ENCODE data around the gene MGAT4A. TPM values are rescaled to one million over a fixed set of nuclear protein-coding genes. Genes with fewer than 3 reads are reported as not detected.

Gene MGAT4A
- total and polyA plus RNA-seq, 3 donors from 2014 or later, result 12.1 to 13.9 (median 13.8) TPM

DNA sequence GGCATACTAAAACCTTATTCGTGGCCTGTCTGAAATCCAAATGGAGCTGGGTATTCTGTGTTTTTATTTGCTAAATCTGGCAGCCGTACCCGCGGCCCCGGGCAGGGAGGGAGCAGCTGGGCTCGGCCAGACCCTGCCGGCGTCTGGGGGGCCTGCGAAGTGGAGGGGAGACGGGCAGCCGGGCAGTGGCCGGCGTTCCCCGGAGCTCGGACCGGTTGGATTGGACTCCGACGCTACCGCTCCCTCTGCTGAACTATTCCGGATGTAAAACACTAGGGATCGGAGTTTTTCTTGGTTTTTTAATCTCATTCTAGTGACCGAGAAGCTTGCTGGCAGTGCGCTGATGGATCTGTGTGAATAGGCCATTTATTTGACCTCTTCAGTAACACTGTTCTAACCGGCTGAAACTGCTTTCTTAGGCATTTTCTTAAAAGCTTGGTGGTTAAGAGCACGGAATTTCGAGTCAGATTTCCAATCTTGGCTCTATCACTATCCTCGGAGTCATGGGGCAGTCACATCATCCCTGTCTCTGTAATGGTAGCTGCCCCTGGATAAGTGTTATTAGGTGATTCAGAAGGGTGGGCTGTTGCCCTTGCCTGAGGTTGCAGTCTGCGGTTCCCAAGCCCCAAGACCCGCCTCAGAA, 121.8 kb downstream of the MGAT4A start:
- DNase-seq, result peak; percentile 32
- intact Hi-C loops (cut with DNase I; ENCODE audit: low total_unique reads), result no loop called here

DNA sequence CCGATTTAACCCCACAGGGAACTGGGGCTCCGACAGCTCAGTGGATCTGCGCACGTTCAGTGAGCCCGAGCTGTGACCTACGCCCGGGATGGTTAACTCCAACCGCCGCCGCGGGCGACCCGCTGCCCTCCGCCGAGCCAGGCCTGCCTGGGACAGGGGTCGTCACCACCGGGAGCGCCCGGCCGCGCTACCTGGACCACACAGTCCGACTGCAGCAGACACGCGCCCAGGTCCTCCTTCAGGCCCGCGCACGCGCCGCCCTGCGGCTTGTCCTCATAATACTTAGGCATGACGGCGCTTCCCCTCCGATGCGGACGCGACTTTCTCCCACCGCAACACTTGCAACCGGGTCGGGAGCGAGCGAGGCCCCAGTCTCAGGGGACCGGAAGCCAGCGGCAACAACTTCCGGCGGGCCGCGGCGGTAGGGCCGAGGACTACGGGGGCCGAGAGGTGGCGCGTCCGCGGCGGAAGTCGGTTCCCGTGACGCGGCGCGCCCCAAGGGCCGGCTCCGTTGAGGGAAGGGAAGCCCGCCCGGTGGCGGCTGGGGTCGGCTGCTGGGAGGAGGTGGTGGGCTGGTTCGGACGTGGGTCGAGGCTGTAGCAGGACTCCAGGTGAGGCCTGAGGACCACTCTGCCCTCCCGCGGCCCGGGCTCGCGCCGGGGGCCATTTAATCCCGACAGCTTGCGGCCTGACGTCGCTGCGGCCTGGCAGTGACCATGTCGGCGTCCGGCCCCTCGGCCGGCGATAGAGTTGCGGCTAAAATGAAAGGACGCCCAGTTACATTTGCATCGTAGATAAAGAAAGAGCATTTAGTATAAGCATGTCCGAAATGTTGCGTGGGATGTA, 122.6 kb downstream of the MGAT4A start, which contains the start of the genes COA5 and UNC50:
Gene COA5, minus strand, starts transcription at position 397 of the 846 bp plus-strand sequence. Its CDS starts 107 bp downstream, at position 290.
Gene UNC50, plus strand, starts transcription at position 474 of the 846 bp plus-strand sequence. CDS start 1,171 bp downstream, outside the sequence.
- Histone ChIP-seq H3K4me1 (peaks cover 27% of the 10 kb centered on the region), H3K9me3 (no peaks in the 10 kb centered on the region), H3K27ac (peak within 1 kb of the TSS; percentile 78 to 96), H3K4me3 (peak within 1 kb of the TSS; percentile 95 to 96), H3K27me3 (no peaks in the 10 kb centered on the region), H3K36me3 (ENCODE audit: low read depth, missing control alignments) (no peaks in the 10 kb centered on the region)
- DNase-seq, result peak; percentile 88
- WGBS, 2 donors, result 0% methylated on average over 28 to 90 of the region's 93 CpGs
- TF ChIP-seq POLR2A (IDR thresholded peaks at IDR 0.05), result no peak
- TF ChIP-seq, protein P1, sequence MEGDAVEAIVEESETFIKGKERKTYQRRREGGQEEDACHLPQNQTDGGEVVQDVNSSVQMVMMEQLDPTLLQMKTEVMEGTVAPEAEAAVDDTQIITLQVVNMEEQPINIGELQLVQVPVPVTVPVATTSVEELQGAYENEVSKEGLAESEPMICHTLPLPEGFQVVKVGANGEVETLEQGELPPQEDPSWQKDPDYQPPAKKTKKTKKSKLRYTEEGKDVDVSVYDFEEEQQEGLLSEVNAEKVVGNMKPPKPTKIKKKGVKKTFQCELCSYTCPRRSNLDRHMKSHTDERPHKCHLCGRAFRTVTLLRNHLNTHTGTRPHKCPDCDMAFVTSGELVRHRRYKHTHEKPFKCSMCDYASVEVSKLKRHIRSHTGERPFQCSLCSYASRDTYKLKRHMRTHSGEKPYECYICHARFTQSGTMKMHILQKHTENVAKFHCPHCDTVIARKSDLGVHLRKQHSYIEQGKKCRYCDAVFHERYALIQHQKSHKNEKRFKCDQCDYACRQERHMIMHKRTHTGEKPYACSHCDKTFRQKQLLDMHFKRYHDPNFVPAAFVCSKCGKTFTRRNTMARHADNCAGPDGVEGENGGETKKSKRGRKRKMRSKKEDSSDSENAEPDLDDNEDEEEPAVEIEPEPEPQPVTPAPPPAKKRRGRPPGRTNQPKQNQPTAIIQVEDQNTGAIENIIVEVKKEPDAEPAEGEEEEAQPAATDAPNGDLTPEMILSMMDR (IDR thresholded peaks at IDR 0.05), result no peak
- intact Hi-C loops (cut with DNase I; ENCODE audit: low total_unique reads), result no loop called here

More for the DNA sequence above, 121.8 kb downstream of the MGAT4A start:
- H3K9me3 ChIP-seq, result no peaks in the 10 kb centered on the region
- H3K4me3 ChIP-seq, result peak overlapping the region; percentile 95 to 96
- peak overlapping the region; percentile 78 to 96 for H3K27ac ChIP-seq
- peaks cover 27% of the 10 kb centered on the region for H3K4me1 ChIP-seq
- H3K36me3 ChIP-seq (ENCODE audit: low read depth, missing control alignments), result no peaks in the 10 kb centered on the region
- H3K27me3 ChIP-seq, result no peaks in the 10 kb centered on the region
- WGBS, 2 donors, result 1 to 3% methylated on average over 28 to 29 of the region's 29 CpGs
- TF ChIP-seq, protein P1 (IDR thresholded peaks at IDR 0.05), result no peak
- no peak for TF ChIP-seq POLR2A (IDR thresholded peaks at IDR 0.05)

DNA sequence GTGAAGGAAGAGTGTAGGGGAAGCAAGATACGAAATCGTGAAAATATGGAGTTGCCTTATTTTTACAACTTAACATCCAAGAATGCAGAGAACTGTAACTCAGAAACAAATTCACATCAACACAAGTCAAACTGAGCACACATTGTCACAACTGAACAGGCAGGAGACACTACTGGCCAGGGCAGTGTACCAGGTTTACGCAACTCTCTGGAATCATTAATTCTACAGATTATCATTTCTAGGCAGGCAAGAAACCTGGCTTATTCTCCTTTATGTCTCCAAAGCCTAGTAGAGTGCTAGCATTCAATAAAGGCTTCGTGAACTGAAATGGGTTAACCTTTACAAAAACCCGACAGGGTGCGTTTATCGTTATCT, 123.2 kb downstream of the MGAT4A start:
- WGBS, 2 donors, result 0% methylated on average over 7 of the region's 7 CpGs
- H3K4me3 ChIP-seq, result peak overlapping the region; percentile 95 to 96
- peaks cover 27% of the 10 kb centered on the region for H3K4me1 ChIP-seq
- TF ChIP-seq, protein P1 (IDR thresholded peaks at IDR 0.05), result no peak
- TF ChIP-seq POLR2A (IDR thresholded peaks at IDR 0.05), result no peak
- intact Hi-C loops (cut with DNase I; ENCODE audit: low total_unique reads), result no loop called here
- no peak for DNase-seq
- H3K9me3 ChIP-seq, result no peaks in the 10 kb centered on the region
- no peaks in the 10 kb centered on the region for H3K36me3 ChIP-seq (ENCODE audit: low read depth, missing control alignments)
- no peaks in the 10 kb centered on the region for H3K27me3 ChIP-seq
- H3K27ac ChIP-seq, result peak overlapping the region; percentile 78 to 96

DNA sequence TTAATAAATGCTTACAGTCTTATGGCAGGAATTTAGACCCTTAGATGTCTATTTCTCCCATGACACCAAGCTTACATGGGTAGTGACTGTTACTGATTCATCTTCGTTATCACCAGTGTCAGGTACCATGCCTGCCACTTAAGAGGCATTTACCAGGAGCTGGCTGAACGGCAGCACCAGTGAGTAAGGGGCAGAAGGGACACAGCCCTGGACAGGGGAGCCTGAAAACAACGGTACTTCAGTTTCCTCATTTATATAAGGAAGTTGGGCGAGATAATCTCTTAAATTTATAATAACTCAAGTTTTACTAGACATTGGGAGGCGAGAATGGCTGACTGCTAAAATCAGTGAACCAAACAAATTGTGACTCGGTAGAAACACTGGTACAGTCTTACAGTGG, 123.8 kb downstream of the MGAT4A start:
- 42 to 54% methylated on average over 6 of the region's 6 CpGs for WGBS, 2 donors
- H3K9me3 ChIP-seq, result no peaks in the 10 kb centered on the region
- no peaks in the 10 kb centered on the region for H3K27me3 ChIP-seq
- TF ChIP-seq, protein P1 (IDR thresholded peaks at IDR 0.05), result no peak
- TF ChIP-seq POLR2A (IDR thresholded peaks at IDR 0.05), result no peak
- H3K27ac ChIP-seq, result no peak overlapping the region
- intact Hi-C loops (cut with DNase I; ENCODE audit: low total_unique reads), result no loop called here
- no peaks in the 10 kb centered on the region for H3K36me3 ChIP-seq (ENCODE audit: low read depth, missing control alignments)
- peaks cover 27% of the 10 kb centered on the region for H3K4me1 ChIP-seq
- DNase-seq, result no peak
- peak overlapping the region in 1 of 2 donors; percentile 96 for H3K4me3 ChIP-seq

Data from testis (tissue), 3 donors.